Islet precursor cell (in vitro differentiated cells): ENCODE results near the gene TMEM150A.
"Not testable (repeated sequence)": the region's sequence is repeated elsewhere in the genome, so short reads cannot be mapped to it uniquely, and the experiment has no call there.

ENCODE experiments used
- DNase-seq: peaks from one replicate; pipeline ENCODE4 v3.0.0-alpha.2; 2018

The TMEM150A gene

GRCh38 chr2:85592299-85592698 is 10.2 kb downstream of the TMEM150A start:
- DNase-seq = not testable (repeated sequence)

DNA sequence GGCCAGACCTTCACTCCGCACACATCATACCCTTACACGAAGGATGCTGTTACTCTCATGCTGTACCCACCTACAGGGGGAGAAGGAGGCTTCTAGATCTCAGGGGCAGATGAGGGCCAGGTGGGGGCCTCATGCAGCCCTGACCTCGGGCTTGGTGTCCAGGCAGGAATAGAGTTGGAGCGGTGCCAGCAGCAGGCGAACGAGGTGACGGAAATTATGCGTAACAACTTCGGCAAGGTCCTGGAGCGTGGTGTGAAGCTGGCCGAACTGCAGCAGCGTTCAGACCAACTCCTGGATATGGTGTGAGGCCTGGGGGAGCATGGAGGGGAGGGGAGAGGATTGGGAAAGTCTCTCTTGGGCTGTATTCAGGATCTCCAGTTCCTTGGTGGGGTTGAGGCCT is 10.9 kb downstream of the TMEM150A start:
- no peak for DNase-seq

- DNase-seq = no peak
These were observed 11.5 kb downstream of the TMEM150A start for GRCh38 chr2:85590950-85591349.

DNA sequence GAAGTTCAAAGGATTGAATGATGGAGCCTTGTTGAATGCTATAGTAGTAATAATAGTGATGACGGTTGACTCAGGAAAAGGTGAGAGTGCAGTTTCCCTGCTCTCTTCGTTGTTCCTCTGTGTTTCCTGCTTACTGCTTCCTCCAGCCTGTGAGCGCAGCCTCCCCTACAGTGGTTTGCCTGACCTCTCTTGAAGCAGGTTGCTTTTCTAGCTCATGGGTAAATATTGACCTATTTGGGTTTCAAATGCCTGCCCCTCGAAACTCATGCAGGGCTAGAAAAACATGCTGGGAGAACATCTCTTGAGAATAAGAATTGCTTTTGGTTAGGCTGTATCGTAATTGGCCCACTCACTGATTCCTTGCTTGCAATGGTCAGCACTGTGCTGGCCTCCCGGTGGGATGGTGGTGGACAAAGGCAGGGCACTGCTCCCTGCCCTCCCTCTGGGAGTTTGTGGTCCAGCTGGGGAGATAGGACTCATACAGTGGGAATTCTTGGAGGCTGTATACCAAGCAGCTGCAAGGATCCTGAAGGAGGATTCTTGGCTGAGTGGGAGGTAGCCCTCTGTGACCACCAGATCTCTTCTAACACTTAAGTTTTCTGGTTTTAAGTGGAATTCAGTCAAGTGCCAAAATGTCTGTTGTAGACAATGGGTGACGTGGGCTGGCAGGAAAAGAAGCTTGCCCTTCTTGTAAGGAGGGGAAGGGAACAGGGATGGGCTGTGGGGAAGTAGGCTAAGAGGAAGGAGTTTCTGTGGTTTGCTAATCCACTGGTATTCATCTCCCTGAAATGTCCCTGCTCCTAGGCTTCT is 12.3 kb downstream of the TMEM150A start:
- no peak for DNase-seq

DNA sequence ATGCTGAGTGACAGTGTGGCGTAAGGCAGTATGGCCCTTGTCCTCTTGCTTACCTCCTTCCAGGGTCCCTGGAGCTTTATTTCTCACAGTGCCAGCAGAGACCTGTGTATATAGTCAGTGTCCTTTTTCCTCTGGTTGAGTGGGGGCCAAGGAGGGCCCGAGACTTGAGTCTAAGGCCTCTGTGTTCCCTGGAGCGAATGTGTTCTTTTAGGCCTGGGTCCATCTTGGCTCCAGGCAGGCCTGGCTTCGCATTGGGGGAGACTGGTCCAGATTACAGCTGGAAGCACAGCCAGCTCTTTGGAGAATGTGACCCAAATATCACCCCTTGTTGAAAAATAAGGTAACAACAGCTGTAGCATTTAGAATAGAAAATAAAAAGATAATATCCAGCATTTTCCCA is 13.3 kb downstream of the TMEM150A start:
- DNase-seq = no peak

DNA sequence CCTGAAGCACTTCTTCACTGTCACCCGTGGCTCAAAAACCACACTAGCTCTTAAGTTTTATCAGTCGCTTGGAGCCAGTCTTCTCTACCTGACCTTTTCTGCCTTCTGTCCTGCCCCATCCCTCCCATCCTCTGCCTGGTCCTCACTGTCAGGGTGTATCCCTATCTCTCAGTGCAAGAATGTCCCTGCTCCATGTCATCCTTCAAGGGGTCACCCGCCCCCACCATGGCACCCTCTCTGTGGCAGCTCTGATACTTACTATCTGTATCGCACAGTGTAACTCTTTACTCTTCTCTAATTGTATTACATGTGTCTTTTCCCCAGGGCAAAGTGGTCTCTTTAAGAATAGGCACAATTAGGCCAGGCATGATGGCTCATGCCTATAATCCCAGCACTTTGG is 13.9 kb downstream of the TMEM150A start:
- DNase-seq = no peak

GRCh38 chr2:85588236-85588635 is 14.3 kb downstream of the TMEM150A start:
- no peak for DNase-seq

GRCh38 chr2:85585781-85586105 is 16.8 kb downstream of the TMEM150A start:
- DNase-seq = no peak

DNA sequence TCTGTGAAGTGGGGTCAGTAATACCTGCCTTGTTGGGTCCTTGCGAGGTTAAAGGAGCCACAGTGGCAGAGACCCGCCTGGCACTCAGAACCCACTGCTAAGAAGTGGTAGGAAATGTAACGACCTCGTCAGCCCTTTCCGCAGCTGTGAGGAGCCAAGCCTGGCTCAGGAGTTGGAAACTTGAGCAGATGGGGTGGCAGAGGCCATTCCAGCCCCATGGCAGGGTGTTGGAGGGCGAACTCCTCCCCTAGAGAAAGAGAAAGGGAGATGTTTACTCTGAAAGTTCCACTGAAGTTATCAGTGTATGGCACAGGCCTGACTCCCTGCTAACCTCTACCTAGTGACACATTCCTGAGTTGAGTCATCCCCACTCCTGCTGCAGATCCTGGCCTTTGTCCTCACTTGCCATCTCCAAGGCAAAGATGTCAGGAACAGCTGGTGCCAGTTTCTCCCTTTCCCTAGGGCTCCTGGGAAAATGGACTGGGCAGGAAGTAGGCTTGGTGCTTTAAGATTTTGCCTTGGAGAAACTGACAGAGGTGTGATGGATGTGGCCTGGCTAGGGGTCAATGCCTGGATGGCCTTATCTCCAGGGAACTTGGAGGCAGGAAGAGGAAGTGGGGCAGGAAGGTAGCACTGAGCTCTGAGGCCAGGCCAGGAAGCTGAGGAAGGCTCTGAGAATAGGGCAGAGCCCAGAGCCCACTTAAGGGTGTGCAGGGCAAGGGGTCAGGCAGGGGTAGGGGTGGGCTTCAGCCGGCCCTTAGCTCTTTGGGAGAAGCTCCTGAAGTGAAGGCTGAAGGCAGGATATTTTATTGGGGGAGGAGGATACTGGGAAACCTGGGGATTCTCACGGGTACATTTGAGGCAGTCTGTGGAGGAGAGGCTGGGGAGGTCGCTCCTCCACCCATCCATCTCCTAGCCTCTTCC is 17.4 kb downstream of the TMEM150A start:
- peak; percentile 86 for DNase-seq

- peak; percentile 53 for DNase-seq
These were observed 18.1 kb downstream of the TMEM150A start, which contains the start of gene VAMP5 for GRCh38 chr2:85584354-85584856. Gene VAMP5, plus strand, starts transcription at chr2:85584431. Its CDS starts 60 bp downstream, at chr2:85584491.

DNA sequence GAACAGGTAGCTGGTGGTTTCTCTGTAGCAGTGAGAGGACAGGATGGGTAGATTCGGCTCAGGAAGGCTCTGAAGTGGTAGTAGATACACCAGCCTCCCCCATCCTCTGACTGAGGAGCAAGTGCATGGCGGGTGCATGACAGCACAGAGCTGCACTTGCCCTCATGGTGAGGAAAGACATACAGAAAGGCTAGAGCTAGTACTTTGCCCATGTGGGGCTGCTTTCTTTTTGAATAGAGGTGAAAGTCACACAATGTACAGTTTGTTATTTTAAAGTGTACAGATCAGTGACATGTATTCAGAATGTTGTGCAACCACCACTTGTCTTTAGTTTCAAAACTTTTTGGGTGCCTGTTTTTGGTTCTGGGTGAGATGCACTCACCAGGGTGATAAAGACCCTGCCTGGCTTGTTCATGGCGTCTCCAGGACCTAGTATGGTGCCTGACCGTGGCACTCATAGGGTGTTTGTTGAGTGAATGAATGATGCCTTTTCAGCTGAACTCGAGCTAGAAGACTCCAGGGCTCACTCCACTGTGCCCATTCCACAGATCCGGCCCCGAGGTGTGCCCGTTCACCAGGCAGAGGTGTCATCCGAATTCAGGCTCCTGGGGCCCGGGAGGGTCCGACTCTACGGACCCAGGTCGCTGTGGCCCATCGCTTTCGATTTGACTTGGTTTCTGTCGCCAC is 18.7 kb downstream of the TMEM150A start:
- no peak for DNase-seq

GRCh38 chr2:85582492-85582891 is 20.0 kb downstream of the TMEM150A start:
- peak; percentile 40 for DNase-seq

DNA sequence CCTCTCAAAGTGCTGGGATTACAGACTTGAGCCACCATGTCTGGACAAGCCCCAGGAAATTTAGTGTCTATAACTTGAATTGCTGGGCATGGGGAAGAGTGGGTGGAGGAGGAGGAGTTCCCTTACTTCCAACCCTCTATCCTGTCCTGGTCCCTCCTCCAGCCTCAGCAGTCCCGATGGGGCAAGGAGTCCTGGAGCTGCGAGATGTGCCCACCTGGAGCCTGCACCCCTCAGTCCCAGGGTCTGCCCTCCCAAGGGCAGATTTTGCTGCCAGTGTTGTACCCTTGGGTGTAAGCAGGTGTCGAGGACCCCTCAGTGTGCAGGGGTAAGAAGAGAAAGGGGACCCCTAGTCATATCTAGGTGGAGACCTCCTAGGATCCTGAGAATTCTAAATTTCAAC is 22.3 kb downstream of the TMEM150A start:
- DNase-seq = no peak

DNA sequence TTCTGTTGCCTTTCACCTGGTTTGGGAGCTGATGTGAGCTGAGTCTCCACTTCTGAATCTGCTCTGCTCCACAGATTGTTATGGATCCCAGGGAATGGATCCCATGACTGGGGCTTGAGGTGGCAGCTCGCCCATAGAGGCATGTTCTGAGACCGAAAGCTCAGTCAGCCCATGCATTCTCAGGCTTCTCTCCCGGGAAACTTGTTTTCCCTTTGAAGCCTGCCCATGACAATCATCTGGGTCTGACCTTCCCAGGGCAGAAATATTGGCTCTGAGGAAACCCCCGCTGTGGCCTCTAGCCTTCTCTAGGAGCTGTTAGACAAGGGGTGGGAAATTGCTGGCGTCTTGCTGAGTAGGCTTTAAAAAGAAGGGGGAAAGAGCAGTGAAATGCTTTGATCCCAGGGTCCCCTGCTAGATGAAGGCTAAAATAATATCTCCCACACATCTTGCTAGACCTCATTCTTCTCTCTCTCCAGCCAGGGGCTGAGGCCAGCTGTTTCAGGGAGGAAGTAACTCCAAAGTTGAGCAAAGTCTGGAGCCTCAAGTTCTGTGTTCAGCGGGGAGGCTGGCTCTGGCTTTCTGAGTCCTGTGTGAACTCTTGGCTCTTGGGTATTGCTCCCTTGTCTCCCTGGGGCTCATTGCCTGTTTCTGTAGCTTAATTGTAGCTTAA is 23.1 kb downstream of the TMEM150A start:
- DNase-seq = peak; percentile 56

- peak; percentile 76 for DNase-seq
These were observed 24.0 kb downstream of the TMEM150A start for GRCh38 chr2:85578243-85579180.

GRCh38 chr2:85577386-85578242 is 24.9 kb downstream of the TMEM150A start, which contains the start of gene VAMP8:
Gene VAMP8, plus strand, starts transcription at chr2:85577586. Its CDS starts 61 bp downstream, at chr2:85577647.
- peak; percentile 91 for DNase-seq

DNA sequence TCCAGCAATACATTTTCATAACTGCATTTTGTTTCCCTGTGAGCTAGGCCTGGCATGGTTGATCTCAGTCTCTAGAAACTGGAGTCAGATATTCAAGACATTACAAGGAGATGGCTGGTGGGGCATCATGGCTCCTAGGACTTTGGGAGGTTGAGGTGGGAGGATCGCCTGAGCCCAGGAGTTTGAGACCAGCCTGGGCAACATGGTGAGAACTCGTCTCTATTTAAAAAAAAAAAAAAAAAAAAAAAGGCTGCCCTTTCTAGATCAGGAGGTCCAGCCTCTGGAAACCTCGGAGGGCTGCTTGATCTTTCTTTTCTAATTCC is 25.5 kb downstream of the TMEM150A start:
- DNase-seq = no peak

DNA sequence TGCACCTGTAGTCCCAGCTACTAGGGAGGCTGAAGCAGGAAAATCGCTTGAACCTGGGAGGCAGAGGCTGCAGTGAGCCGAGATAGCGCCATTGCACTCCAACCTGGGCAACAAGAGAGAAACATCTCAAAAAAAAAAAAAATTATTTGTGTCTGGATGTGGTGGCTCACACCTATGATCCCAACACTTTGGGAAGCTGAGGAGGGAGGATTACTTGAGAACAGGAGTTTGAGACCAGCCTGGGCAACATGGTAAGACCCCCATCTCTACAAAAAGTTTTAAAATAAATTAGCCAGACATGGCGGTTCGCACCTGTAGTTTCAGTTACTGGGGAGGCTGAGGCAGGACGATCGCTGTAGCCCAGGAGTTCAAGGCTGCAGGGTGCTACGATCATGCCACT is 26.8 kb downstream of the TMEM150A start:
- no peak for DNase-seq

DNA sequence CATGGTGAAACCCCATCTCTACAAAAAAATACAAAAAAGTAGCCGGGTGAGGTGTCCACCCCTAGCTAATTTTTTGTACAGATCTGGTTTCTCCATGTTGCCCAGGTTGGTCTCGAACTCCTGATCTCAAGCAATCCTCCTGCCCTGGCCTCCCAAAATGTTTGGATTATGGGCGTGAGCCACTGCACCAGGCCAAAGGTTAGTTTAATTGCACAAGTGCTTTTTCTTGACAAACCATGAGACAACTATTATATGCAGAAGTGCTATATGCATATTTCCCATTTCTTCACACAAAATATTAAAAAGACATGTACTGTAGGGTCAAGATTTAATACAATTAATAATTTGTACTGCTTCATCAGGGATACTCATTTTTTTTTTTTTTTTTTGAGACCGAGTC is 36.2 kb downstream of the TMEM150A start:
- no peak for DNase-seq

- no peak for DNase-seq
These were observed 38.3 kb downstream of the TMEM150A start for GRCh38 chr2:85564144-85564563.
